GM18861 (cell line): ENCODE results near the gene CD36.

Experiments
- ATAC-seq: cut with Tn5 transposase; IDR thresholded peaks from one replicate; pipeline ENCODE4 v1.9.1; 2021; ENCODE audit not compliant: unreplicated experiment

The CD36 gene

GRCh38 chr7:80623503-80624252, 14.8 kb upstream of the CD36 start:
- no peak for ATAC-seq

- ATAC-seq: no peak
These were observed 13.7 kb upstream of the CD36 start for GRCh38 chr7:80624763-80625162.

- ATAC-seq: no peak
These were observed 9.4 kb upstream of the CD36 start for GRCh38 chr7:80629023-80629422.

- no peak for ATAC-seq
These were observed 7.6 kb upstream of the CD36 start for GRCh38 chr7:80630608-80631405.

GRCh38 chr7:80631421-80631820, 7.0 kb upstream of the CD36 start:
- ATAC-seq: no peak

- no peak for ATAC-seq
These were observed 6.3 kb upstream of the CD36 start for GRCh38 chr7:80632139-80632538.

GRCh38 chr7:80632819-80633218, 5.6 kb upstream of the CD36 start:
- no peak for ATAC-seq

GRCh38 chr7:80634505-80634904, 3.9 kb upstream of the CD36 start:
- ATAC-seq: no peak

GRCh38 chr7:80635533-80635932, 2.9 kb upstream of the CD36 start:
- ATAC-seq: no peak

- ATAC-seq: no peak
These were observed 2.4 kb upstream of the CD36 start for GRCh38 chr7:80635998-80636397.

- no peak for ATAC-seq
These were observed 1.7 kb upstream of the CD36 start for GRCh38 chr7:80636709-80637108.

GRCh38 chr7:80637454-80637853, 988 bp upstream of the CD36 start:
- ATAC-seq: no peak

GRCh38 chr7:80639011-80639410, 569 bp downstream of the CD36 start:
- ATAC-seq: no peak

GRCh38 chr7:80640846-80641245, 2.4 kb downstream of the CD36 start:
- ATAC-seq: no peak

GRCh38 chr7:80641548-80641947, 3.1 kb downstream of the CD36 start:
- ATAC-seq: no peak

- no peak for ATAC-seq
These were observed 4.4 kb downstream of the CD36 start for GRCh38 chr7:80642871-80643270.

GRCh38 chr7:80643336-80643915, 5.0 kb downstream of the CD36 start:
- ATAC-seq: no peak

- no peak for ATAC-seq
These were observed 5.6 kb downstream of the CD36 start for GRCh38 chr7:80644054-80644453.

GRCh38 chr7:80646083-80646865, 7.8 kb downstream of the CD36 start:
- ATAC-seq: no peak

- ATAC-seq: no peak
These were observed 9.0 kb downstream of the CD36 start for GRCh38 chr7:80647436-80647835.

- ATAC-seq: no peak
These were observed 9.7 kb downstream of the CD36 start for GRCh38 chr7:80648031-80648600.
